HEK293 (cell line): ENCODE data around the gene ZNF286A.
"Not testable (repeated sequence)": the region's sequence is repeated elsewhere in the genome, so short reads cannot be mapped to it uniquely, and the experiment has no call there.

Experiments
- CTCF ChIA-PET: fragments of 350-600 bp; formaldehyde crosslinking; extraction: SDS; loops from one replicate; lab custom pipeline; 2021; ENCODE audit warnings: antibody characterized with exemption; lab: Yijun Ruan, JAX
- POLR2A ChIA-PET: fragments of 300-600 bp; formaldehyde crosslinking; extraction: SDS; loops from one replicate; lab custom pipeline; 2020; ENCODE audit warnings: antibody characterized with exemption, inconsistent platforms; lab: Yijun Ruan, JAX
- H3K27ac ChIP-seq: fragments of 200-500 bp; sonication (Bioruptor generic); 2 replicates; pipeline ENCODE4 v1.5.1; 2014; ENCODE audit warnings: low read depth, low read length, control low read depth, inconsistent platforms; ENCODE audit errors: extremely low read depth
- H3K36me3 ChIP-seq, 2 experiments: fragments of 200-500 bp in 1 of 2; sonication (Bioruptor generic) in 1 of 2; 1 replicate in 1 of 2; 2 replicates in 1 of 2; pipeline ENCODE4 v1.5.1; 2014 to 2017; ENCODE audit warnings: inconsistent platforms in 2 of 2, low read length in 2 of 2; ENCODE audit not compliant: control insufficient read depth in 2 of 2, insufficient read depth in 1 of 2
- H3K4me1 ChIP-seq: fragments of 200-500 bp; sonication (Bioruptor generic); 2 replicates; pipeline ENCODE4 v1.5.1; 2014; ENCODE audit warnings: mild to moderate bottlenecking, low read length, inconsistent platforms; ENCODE audit not compliant: control insufficient read depth, insufficient read depth
- H3K4me3 ChIP-seq: 2 replicates; pipeline ENCODE4 v1.5.1; 2011; ENCODE audit warnings: low read depth, mild to moderate bottlenecking, control low read depth, low read length, moderate library complexity
- H3K9me3 ChIP-seq: fragments of 200-500 bp; sonication (Bioruptor generic); 2 replicates; pipeline ENCODE4 v1.5.1; 2014; ENCODE audit warnings: low read depth, low read length, inconsistent platforms; ENCODE audit not compliant: control insufficient read depth, insufficient read depth
- HIC1 ChIP-seq: fragments of 450-650 bp; formaldehyde crosslinking; IDR thresholded peaks from 2 replicates; pipeline ENCODE4 v1.5.1; 2016; ENCODE audit warnings: missing biosample characterization, missing genetic modification characterization
- MEIS1 ChIP-seq: sonication (generic); formaldehyde crosslinking; IDR thresholded peaks from 2 replicates; pipeline ENCODE4 v1.8.1; 2022; ENCODE audit warnings: missing genetic modification reagents, mild to moderate bottlenecking, borderline replicate concordance
- PATZ1 ChIP-seq: fragments of 450-650 bp; formaldehyde crosslinking; IDR thresholded peaks from 2 replicates; pipeline ENCODE4 v1.5.1; 2016; ENCODE audit warnings: missing biosample characterization, missing genetic modification characterization
- ZBTB10 ChIP-seq: fragments of 450-650 bp; formaldehyde crosslinking; IDR thresholded peaks from 2 replicates; pipeline ENCODE4 v1.5.1; 2016; ENCODE audit warnings: missing biosample characterization, missing genetic modification characterization
- ZNF202 ChIP-seq: fragments of 450-650 bp; formaldehyde crosslinking; IDR thresholded peaks from 2 replicates; pipeline ENCODE4 v1.5.1; 2016; ENCODE audit warnings: missing biosample characterization, missing genetic modification characterization, borderline replicate concordance
- ZNF214 ChIP-seq: fragments of 450-650 bp; formaldehyde crosslinking; IDR thresholded peaks from 2 replicates; pipeline ENCODE4 v1.5.1; 2017; ENCODE audit warnings: missing biosample characterization, mild to moderate bottlenecking, missing genetic modification characterization, borderline replicate concordance
- ZNF239 ChIP-seq: fragments of 450-650 bp; formaldehyde crosslinking; IDR thresholded peaks from 2 replicates; pipeline ENCODE4 v1.5.1; 2016; ENCODE audit warnings: missing biosample characterization, missing genetic modification characterization
- ZNF274 ChIP-seq, 2 experiments: fragments of 200-500 bp in 1 of 2; fragments of 450-650 bp in 1 of 2; sonication (Bioruptor generic) in 1 of 2; formaldehyde crosslinking in 1 of 2; IDR thresholded peaks; 2 replicates each; pipeline versions ENCODE4 v1.5.1 to v1.6.1; 2014 to 2016; ENCODE audit warnings: borderline replicate concordance in 1 of 2, inconsistent platforms in 1 of 2, low read length in 1 of 2, missing biosample characterization in 1 of 2, missing genetic modification characterization in 1 of 2
- ZNF324 ChIP-seq: fragments of 450-650 bp; formaldehyde crosslinking; IDR thresholded peaks from 2 replicates; pipeline ENCODE4 v1.5.1; 2016; ENCODE audit warnings: missing biosample characterization, missing genetic modification characterization
- ZNF37A ChIP-seq: fragments of 450-650 bp; IDR thresholded peaks from 2 replicates; pipeline ENCODE4 v1.5.1; 2018; ENCODE audit warnings: missing biosample characterization, missing genetic modification characterization
- ZNF580 ChIP-seq: fragments of 450-650 bp; formaldehyde crosslinking; IDR thresholded peaks from 2 replicates; pipeline ENCODE4 v1.5.1; 2016; ENCODE audit warnings: missing biosample characterization, missing genetic modification characterization
- ZNF639 ChIP-seq: fragments of 450-650 bp; formaldehyde crosslinking; IDR thresholded peaks from 2 replicates; pipeline ENCODE4 v1.5.1; 2016; ENCODE audit warnings: missing biosample characterization, missing genetic modification characterization
- ZNF677 ChIP-seq: fragments of 450-650 bp; IDR thresholded peaks from 2 replicates; pipeline ENCODE4 v1.5.0; 2018; ENCODE audit warnings: missing biosample characterization, mild to moderate bottlenecking, missing genetic modification characterization, moderate library complexity
- ZNF785 ChIP-seq: fragments of 450-650 bp; formaldehyde crosslinking; IDR thresholded peaks from 2 replicates; pipeline ENCODE4 v1.5.1; 2016; ENCODE audit warnings: missing biosample characterization, missing genetic modification characterization
- ZXDB ChIP-seq: fragments of 450-650 bp; formaldehyde crosslinking; IDR thresholded peaks from 2 replicates; pipeline ENCODE4 v1.5.1; 2016; ENCODE audit warnings: missing biosample characterization, missing genetic modification characterization

ZNF286A gene

GRCh38 chr17:15738066-15738465 lies 38.5 kb downstream of the ZNF286A start:
- no peaks in the 10 kb centered on the region for H3K9me3 ChIP-seq
- H3K4me3 ChIP-seq: no peak overlapping the region
- no peaks in the 10 kb centered on the region for H3K36me3 ChIP-seq
- POLR2A ChIA-PET: no interaction called here
- H3K27ac ChIP-seq: no peak overlapping the region
- TF ChIP-seq ZNF37A (tag by site-specific recombination) (no peak), ZNF239 (tag by site-specific recombination) (no peak), ZBTB10 (tag by site-specific recombination) (no peak), ZNF324 (no peak), ZNF639 (tag by site-specific recombination) (no peak), HIC1 (tag by site-specific recombination) (no peak), PATZ1 (tag by site-specific recombination) (no peak), MEIS1 (no peak), ZXDB (tag by site-specific recombination) (no peak), ZNF202 (tag by site-specific recombination) (no peak), ZNF274 (IDR thresholded peaks at IDR 0.05; ENCODE audit: low read length) (no peak), ZNF274 (tag by site-specific recombination; IDR thresholded peaks at IDR 0.05; ENCODE audit: borderline replicate concordance) (no peak), ZNF214 (tag by site-specific recombination) (no peak), ZNF580 (tag by site-specific recombination) (no peak), ZNF785 (tag by site-specific recombination) (no peak), ZNF677 (no peak)
- TF ChIP-seq, all 188 proteins: peak for 0
- no peaks in the 10 kb centered on the region for H3K4me1 ChIP-seq
- CTCF ChIA-PET: no interaction called here

- H3K4me1 ChIP-seq, H3K9me3 ChIP-seq, POLR2A ChIA-PET, H3K4me3 ChIP-seq, H3K27ac ChIP-seq, H3K36me3 ChIP-seq: not testable (repeated sequence)
- CTCF ChIA-PET: interaction anchor here (0.7 kb wide), 1 partner anchor 365 kb away, joined by 3 read pairs; no protein-coding TSS in a partner anchor
Measured at GRCh38 chr17:15739259-15739658, 39.7 kb downstream of the ZNF286A start.

GRCh38 chr17:15740041-15740440 lies 40.5 kb downstream of the ZNF286A start:
- H3K9me3 ChIP-seq, H3K4me3 ChIP-seq, H3K36me3 ChIP-seq, POLR2A ChIA-PET, H3K4me1 ChIP-seq, H3K27ac ChIP-seq: not testable (repeated sequence)
- CTCF ChIA-PET: interaction anchor here (0.7 kb wide), 1 partner anchor 366 kb away, joined by 3 read pairs; no protein-coding TSS in a partner anchor
